ENCODE results near the gene RNASEH2C.
"Not testable (repeated sequence)": the region's sequence is repeated elsewhere in the genome, so short reads cannot be mapped to it uniquely, and the experiment has no call there.

Gene RNASEH2C

DNA sequence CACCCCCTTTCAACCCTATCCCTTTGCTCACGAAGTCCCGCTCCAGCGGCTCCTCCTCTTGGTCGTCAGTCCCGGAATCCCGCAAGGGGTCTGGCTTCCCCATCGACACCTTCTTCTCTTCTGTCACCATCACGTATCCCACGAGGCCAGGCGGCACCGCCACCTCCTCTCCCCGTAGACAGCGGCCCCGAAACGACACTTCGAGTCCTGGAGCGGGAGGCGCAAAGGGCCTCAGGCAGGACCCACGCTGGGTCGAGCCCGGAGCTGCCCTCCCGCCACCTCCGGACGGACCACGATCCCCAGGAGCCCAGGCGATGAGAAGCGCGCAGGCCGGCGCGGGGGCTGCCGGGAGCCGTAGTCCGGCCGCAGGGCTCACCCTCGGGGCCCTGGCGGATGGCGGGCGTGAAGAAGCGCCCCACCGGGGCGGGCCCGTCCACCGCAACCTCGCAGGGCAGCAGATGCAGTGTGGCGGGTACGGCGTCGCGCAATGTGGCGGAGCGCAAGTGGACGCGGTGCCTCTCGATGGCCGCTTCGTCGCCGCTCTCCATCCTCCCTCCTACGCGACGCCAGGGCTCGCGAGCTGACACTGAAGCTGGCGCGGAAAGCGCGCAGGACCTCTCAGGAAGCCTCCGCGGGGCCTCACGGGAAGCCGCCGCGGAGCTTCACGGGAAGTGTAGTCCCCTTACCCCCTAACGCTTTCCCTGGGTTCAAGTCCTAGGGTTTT is at the start of gene RNASEH2C:
TSS of gene RNASEH2C (minus strand) at position 588 of the 724 bp plus-strand sequence. CDS start at position 548, 40 bp downstream.
- DNase-seq (ENCODE audit: low spot score): peak; percentile 87

DNA sequence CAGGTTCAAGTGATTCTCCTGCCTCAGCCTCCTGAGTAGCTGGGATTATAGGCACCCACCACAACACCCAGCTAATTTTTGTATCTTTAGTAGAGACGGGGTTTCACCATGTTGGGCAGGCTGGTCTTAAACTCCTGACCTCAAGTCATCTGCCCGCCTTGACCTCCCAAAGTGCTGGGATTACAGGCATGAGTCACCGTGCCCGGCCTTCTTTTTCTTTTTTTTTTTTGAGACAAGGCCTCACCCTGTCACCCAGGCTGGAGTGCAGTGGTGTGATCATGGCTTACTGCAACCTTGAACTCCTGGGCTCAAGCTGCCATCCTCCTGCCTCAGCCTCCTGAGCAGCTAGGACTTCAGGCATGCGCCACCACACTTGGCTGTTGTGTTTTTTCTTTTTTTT is 47.2 kb upstream of the RNASEH2C start:
- not testable (repeated sequence) for DNase-seq (ENCODE audit: low spot score)

DNA sequence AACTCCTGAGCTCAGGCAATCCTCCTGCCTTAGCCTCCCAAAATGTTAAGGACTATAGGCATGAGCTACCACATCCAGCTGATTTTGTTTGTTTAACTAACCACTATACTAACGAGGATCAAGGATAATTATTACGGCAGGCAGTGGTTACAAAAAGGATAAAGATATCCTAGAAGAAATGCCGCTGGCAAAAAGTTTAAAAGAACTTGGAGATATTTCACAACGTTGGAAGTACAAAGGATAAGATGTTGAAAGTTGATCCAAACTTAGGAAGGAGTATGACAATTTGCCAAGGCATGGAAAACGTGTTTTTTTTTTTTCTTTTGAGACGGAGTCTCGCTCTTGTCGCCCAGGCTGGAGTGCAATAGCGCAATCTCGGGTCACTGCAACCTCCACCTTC is 46.8 kb upstream of the RNASEH2C start:
- no peak for DNase-seq (ENCODE audit: low spot score)

DNA sequence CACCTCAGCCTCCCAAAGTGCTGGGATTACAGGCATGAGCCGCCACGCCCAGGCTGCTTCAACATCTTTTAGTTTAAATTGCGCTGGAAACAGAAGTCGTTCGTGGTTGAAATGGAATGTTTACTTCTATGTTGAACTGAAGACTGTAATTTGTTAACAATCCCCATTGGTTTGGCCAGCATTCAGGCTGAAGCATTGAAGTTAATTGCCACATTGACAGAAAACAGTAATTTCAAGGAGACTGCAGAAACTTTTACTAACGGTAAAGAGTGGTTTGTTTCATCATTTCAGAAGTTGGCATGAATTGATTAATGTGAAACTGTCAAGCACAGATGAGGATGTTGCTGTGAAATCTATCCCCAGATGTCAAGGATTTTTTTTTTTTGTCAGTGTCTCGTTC is 45.9 kb upstream of the RNASEH2C start:
- DNase-seq (ENCODE audit: low spot score): no peak

DNA sequence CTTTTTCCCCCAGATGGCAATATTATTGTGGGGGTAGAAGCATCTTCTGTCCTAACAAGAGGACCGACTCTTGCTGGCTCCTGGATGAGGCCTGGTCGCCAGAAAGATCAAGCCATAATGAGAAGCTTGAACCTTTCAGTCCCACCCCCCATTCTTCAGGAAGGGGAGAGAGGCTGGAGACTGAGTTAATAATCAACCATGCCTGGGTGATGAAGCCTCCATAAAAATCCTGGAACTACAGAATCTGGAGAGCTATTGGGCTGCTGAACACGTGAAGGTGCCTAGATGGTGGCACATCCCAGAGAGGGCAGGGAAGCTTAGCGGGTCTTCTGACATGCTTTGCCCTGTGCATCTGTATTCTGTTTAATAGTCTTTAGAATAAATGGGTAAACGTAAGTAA is 43.8 kb upstream of the RNASEH2C start:
- DNase-seq (ENCODE audit: low spot score): no peak

DNA sequence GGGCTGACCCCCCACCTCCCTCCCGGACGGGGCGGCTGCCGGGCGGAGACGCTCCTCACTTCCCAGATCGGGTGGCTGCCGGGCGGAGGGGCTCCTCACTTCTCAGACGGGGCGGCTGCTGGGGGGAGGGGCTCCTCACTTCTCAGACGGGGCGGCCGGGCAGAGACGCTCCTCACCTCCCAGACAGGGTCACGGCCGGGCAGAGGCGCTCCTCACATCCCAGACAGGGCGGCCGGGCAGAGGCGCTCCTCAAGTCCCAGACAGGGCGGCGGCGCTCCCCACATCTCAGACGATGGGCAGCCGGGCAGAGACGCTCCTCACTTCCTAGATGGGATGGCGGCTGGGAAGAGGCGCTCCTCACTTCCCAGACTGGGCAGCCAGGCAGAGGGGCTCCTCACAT is 42.2 kb upstream of the RNASEH2C start:
- DNase-seq (ENCODE audit: low spot score): not testable (repeated sequence)

DNA sequence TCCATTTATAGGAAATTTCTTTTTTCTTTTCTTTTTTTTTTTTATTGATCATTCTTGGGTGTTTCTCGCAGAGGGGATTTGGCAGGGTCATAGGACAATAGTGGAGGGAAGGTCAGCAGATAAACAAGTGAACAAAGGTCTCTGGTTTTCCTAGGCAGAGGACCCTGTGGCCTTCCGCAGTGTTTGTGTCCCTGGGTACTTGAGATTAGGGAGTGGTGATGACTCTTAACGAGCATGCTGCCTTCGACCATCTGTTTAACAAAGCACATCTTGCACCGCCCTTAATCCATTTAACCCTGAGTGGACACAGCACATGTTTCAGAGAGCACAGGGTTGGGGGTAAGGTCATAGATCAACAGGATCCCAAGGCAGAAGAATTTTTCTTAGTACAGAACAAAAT is 41.6 kb upstream of the RNASEH2C start:
- not testable (repeated sequence) for DNase-seq (ENCODE audit: low spot score)

DNA sequence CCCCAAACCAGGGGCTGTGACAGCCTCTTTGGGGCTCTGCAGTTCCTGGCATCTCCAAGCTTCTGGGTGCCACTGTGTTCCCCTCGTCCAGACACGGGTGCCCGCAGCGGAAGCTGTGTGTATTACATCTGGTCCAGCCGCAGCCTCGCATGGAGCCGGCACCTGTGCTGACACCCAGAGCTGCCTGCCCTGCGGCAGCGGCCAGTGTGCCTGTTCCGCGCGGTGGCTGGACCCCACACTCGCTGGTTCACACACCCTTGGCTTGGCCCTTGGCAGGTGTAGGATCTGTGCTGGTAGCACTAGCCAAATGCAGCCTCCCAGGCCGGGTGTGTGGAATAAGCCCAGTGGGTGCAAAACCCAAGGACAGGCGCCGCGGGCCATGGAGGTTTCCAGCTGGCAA is 24.5 kb upstream of the RNASEH2C start:
- no peak for DNase-seq (ENCODE audit: low spot score)

DNA sequence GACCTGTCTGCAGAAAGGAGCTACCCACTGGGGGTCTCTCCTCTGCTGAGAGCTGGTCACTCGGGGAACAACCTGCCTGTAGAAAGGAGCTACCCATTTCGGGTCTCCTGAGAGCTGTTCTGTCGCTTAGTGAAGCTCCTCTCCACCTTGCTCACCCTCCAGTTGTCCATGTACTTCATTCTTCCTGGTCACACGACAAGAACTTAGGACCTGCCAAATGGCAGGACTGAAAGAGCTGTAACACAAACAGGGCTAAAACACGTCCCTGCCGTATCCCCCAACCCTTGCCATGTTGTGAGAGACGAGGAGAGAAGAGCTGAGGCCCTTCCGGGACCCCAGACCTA is 24.1 kb upstream of the RNASEH2C start:
- no peak for DNase-seq (ENCODE audit: low spot score)

DNA sequence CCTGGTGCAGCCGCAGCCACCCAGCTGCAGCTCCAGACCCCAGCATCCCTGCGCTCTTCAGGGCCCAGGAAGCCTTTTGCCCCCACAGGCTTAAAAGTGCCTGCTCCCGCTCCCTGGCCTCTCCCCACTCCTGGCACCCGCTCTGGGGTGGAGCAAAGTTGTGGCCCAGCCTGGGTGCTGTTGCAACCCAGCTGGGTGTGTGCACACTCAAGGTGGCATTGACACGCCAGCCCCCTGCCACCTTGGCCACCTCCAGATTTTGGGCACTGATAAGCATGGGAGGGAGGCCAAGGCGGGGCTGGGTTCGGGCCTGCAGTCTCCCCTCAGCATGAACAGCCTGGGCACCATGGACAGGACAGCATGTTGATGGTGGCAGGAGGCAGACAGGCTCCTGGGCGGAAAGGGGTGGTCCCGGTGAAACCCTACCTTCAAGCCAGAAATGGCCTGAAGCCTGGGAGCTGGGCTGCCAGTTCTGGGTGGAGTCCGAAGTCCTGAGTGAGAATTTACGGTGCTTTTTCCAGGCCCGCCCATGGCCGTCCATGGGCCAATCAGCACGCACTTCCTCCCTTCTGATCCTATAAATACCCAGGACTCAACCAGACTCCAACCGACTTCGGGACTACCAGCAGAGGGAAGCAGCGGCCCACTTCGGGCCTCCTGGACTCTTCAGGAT is 23.6 kb upstream of the RNASEH2C start:
- no peak for DNase-seq (ENCODE audit: low spot score)

DNA sequence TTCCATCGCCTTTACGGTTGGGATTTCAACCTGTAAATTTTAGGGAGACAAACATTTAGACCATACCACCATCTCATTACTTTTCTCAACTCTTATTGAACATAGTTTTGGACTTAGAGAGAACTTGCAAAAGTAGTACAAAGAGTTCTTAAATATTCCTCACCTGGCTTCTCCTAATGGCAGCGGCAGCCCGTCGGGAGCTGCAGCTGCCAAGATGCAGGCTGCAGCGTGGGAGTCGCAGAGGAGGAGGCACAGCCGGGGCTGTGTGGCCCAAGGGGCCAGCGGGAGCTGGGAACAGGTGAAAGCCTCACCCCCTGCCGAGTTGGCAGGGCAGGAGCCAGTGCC is 23.1 kb upstream of the RNASEH2C start:
- DNase-seq (ENCODE audit: low spot score): no peak

DNA sequence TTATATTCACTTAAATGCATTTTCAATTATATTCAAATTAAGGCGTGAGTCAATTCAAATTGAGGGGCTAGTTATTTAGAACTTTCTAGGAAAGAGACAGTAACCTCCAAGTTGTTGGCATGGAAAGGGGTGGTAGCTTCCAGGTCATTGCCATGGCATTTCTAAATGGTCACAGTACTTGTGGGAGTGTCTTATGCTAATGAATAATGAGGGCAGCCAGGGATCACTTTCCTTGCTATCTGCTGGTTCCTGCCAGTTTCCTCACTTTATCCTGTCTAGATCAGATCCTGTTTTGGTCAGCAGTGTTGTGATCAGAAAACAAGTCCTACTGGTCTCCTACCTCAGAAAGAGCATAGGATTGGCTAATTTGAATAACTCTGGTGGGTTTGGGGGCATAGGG is 21.8 kb upstream of the RNASEH2C start:
- no peak for DNase-seq (ENCODE audit: low spot score)

DNA sequence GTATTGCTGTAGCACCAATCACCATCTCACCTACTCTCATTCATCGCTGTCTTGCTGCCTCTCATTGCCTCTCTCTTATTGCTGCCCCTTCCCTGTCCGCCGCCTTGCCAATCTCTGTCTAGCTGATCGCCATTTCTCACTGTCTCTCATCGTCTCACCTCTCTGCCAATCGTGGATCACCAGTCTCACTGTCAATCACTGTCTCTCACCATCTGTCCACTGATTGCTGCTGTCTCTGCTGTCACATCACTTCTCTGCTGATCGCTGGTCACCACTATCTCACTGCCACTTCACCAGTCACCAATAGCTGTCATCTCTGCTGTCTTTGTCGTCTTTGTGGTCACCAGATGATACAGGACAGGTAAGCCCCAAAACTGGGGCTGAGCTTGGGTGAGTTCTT is 20.6 kb upstream of the RNASEH2C start:
- DNase-seq (ENCODE audit: low spot score): no peak

DNA sequence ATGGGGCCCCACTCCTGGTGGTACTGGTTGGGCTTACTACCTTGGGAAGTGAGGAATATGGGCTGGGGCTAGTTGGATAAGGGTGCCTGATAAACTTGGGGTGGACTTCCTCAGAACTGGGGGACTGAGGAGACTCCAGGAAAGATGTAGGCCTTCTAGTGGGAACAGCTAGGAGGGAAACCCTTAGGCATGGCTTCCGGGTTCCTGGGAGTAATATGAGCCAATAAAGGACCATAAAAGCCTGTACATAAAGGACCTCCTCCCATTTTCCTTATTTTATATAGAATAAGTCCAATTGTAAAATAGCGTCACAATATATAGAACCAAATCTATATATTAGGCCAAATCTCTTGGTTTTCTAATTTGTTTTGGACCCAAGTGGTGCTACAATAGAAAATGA is 18.4 kb upstream of the RNASEH2C start:
- no peak for DNase-seq (ENCODE audit: low spot score)

DNA sequence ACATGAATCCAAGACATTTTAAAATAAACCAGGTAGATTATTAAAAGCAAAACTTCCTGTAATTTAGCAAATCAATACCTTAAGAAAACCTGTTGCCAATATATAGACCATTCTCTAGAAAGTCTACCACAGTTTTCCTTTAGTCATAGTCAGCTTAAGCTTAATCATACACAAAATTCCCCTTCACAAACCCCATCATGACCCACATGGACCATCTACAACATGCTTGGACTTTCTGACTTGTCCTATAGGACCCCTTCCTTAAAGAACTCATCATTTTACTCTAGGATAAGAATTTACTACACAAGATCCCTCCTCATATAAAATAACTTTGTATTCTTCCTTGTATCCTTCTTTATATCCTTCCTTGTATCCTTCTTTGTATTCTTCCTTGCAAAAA is 16.2 kb upstream of the RNASEH2C start:
- no peak for DNase-seq (ENCODE audit: low spot score)

DNA sequence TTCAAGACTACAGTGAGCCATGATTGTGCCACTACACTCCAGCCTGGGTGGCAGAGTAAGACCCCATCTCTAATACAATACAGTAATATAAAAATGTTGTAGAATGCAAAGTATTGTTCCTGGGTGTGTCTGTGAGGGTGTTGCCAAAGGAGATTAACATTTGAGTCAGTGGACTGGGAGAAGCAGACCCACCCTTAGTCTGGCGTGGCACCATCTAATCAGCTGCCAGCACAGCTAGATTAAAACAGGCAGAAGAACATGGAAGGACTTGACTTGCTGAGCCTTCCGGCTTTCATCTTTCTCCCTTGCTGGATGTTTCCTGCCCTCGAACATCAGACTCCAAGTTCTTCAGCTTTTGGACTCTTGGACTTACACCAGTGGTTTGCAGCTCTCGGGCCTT is 14.5 kb upstream of the RNASEH2C start:
- DNase-seq (ENCODE audit: low spot score): not testable (repeated sequence)

DNA sequence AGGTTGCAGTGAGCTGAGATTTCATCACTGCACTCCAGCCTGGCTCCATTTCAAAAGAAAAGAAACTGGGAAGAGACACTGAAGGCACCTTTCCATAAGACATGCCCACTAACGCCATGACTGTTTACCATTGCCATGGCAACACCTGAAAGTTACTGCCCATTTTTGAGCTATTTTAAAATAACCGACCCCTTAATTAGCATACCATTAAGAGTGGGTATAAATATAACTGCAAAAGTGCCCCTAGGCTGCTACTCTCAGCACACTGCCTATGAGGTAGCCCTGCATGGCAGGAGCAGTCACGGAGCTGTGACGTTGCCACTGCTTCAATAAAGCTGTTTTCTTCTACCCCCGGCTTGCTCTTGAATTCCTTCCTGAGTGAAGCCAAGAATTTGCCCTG is 9.9 kb upstream of the RNASEH2C start:
- no peak for DNase-seq (ENCODE audit: low spot score)

DNA sequence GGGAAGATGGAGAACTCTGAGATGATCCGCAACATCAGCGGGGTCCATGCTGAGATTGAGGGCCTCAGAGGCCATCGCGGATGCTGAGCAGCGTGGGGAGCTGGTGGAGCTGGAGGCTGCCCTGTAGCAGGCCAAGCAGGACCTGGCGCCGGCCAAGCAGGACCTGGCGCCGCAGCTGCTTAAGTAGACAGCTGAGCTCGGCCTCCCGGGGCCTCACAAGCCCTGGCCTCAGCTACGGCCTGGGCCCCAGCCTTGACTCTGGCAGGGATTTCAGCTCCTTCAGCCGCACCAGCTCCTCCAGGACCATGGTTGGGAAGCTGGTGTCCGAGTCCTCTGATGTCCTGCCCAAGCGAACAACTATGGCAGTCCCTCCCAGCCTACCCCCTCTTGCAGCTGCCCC is 7.3 kb upstream of the RNASEH2C start:
- DNase-seq (ENCODE audit: low spot score): no peak

DNA sequence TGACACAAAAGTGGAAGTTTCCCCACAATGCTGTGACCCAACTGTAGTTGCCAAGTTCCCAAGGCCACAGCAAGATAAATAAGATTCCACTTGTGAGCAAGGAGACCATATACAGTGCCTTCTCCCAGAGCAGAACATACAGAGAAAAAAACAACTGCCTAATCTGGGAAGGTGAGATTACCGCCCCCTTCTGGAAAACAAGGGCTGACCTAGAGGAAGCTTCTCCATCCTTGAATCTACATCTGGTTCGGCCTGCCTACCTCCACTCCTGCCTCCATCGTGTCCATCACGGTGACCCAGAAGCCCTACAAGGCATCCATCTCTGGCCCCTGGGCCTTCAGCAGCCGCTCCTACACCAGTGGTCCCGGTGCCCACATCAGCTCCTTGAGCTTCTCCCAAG is 6.1 kb upstream of the RNASEH2C start:
- DNase-seq (ENCODE audit: low spot score): no peak

DNA sequence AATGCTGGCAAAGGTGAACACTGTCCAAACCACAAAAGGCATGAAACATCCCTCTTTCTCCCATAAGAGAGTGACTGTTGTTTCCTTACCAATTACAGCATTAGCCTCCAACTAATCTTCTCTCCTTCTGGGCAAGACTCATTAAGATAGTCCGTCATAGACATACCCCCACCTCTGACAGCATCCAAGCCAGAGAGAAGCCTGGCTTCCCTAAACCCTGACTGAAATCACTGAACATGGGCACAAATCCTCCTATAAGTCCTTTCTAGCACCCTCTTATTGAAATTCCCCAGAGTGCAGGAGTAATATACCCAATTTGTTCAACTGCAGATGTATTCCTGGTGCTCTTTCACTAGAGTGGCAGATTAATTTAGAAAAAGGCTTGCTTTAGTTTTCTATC is 1.7 kb upstream of the RNASEH2C start:
- no peak for DNase-seq (ENCODE audit: low spot score)

DNA sequence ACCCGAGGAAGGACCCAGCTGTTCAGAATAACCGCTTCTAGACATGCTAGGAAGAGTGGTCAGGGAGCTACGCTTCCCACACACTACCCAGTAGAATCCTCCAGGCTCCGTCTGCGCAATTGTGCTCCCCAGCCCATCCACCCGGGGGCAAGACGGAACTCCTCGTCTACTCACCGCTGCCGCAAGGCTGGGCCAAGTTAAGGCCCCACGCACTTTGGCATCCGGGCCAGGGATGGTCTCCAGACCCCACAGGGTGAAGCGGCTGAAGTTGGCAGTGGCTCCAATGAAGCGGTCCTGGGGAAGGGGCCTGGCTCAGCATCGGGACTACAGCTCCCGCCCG is 757 bp downstream of the RNASEH2C start:
- no peak for DNase-seq (ENCODE audit: low spot score)

DNA sequence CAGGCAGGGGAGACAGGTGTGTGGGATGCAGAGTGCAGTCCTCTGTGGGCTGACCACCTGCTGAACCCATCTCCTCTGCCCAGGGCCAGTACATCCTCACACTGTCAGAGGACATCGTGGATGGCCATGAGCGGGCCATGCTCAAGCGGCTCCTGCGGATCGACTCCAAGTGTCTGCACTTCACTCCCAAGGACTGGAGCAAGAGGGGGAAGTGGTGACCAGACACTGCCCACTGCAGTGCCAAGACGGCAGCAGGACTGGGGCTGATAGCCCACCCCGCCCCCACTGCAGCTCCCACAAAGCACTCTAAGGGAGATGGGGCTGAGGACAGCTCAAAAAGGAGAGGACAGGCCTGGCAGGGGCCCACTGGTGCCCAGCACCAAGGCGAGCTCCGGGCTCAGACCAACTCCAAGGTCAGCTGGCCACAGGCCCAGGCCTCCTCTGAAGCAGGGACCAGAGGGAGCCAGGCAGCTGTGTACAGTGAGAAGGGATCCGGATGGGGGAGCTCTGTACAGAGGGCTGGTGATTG is 1.6 kb downstream of the RNASEH2C start:
- no peak for DNase-seq (ENCODE audit: low spot score)

DNA sequence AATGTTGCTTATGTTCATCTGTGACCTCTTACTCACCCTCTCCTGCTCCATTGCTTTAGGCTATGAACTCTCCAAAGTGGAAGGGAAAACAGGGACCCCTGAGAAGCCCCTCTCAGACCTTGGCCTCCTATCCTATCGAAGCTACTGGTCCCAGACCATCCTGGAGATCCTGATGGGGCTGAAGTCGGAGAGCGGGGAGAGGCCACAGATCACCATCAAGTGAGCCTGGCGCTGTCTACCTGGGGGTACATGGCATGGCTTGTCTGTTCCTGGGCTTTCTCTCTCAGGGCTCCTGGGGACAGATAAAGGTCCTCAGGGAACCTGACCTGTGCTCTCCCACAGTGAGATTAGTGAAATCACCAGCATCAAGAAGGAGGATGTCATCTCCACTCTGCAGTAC is 2.1 kb downstream of the RNASEH2C start:
- DNase-seq (ENCODE audit: low spot score): no peak

DNA sequence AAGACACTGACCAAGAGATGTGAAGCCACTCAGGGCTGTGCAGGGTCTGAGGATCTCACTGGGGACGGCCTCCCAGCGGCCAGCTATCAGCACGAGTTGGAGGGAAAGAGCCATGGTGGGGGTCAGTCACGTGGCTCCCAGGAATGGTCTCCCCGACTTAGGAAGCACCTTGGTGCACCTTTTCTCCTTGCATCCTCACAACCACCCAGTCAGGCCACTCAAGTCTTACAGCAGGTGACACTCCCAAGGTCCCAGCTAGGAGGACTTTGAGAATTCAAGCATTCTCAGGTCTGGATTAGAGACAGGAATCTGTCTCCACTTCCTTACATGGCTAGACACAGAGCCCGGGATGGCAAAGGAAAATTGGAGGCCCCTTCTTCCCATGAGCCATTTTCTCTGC is 2.7 kb downstream of the RNASEH2C start:
- no peak for DNase-seq (ENCODE audit: low spot score)
